Measurements from ENCODE around the gene YWHAH.

GRCh38 chr22:31980628-31981027, 36.3 kb downstream of the YWHAH start:
- TF ChIP-seq, protein P1, sequence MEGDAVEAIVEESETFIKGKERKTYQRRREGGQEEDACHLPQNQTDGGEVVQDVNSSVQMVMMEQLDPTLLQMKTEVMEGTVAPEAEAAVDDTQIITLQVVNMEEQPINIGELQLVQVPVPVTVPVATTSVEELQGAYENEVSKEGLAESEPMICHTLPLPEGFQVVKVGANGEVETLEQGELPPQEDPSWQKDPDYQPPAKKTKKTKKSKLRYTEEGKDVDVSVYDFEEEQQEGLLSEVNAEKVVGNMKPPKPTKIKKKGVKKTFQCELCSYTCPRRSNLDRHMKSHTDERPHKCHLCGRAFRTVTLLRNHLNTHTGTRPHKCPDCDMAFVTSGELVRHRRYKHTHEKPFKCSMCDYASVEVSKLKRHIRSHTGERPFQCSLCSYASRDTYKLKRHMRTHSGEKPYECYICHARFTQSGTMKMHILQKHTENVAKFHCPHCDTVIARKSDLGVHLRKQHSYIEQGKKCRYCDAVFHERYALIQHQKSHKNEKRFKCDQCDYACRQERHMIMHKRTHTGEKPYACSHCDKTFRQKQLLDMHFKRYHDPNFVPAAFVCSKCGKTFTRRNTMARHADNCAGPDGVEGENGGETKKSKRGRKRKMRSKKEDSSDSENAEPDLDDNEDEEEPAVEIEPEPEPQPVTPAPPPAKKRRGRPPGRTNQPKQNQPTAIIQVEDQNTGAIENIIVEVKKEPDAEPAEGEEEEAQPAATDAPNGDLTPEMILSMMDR (IDR thresholded peaks at IDR 0.05), result no peak
- no peak for TF ChIP-seq POLR2A (IDR thresholded peaks at IDR 0.05)

Measured in thyroid gland (tissue), 4 donors.